PFSK-1 (cell line): ENCODE results near the gene ARHGEF26.

ENCODE experiments used
- FOXP2 ChIP-seq: optimal IDR thresholded peaks from 2 replicates; pipeline ENCODE3; 2011; ENCODE audit warnings: borderline replicate concordance, control low read depth, inconsistent platforms; ENCODE audit not compliant: insufficient read depth; ENCODE audit errors: extremely low read length, extremely low read depth
- POLR2AphosphoS5 ChIP-seq: IDR thresholded peaks from 2 replicates; pipeline ENCODE4 v1.6.1; 2012; ENCODE audit warnings: low read depth, mild to moderate bottlenecking, control low read depth, low read length, moderate library complexity
- SIN3A ChIP-seq: IDR thresholded peaks from 2 replicates; pipeline ENCODE4 v1.6.1; 2012; ENCODE audit warnings: mild to moderate bottlenecking, low read length, moderate library complexity, borderline replicate concordance; ENCODE audit not compliant: insufficient read depth
- TAF1 ChIP-seq: IDR thresholded peaks from 2 replicates; pipeline ENCODE4 v1.6.1; 2012; ENCODE audit warnings: low read length, control low read depth, borderline replicate concordance; ENCODE audit not compliant: insufficient read depth
- TF ChIP-seq, protein P1 (sequence below), 2 experiments: IDR thresholded peaks; 2 replicates each; pipeline versions ENCODE4 v1.6.1 to v1.8.0; 2011 to 2012; ENCODE audit warnings: low read depth in 2 of 2, low read length in 2 of 2, control low read depth in 1 of 2, inconsistent platforms in 1 of 2, mild to moderate bottlenecking in 1 of 2, moderate library complexity in 1 of 2; ENCODE audit not compliant: insufficient read depth in 1 of 2

ARHGEF26 gene

GRCh38 chr3:154182975-154183374 lies 61.8 kb downstream of the ARHGEF26 start:
- TF ChIP-seq TAF1 = no peak

- no peak for TF ChIP-seq SIN3A
- TF ChIP-seq POLR2AphosphoS5 = no peak
- TF ChIP-seq, protein P1, sequence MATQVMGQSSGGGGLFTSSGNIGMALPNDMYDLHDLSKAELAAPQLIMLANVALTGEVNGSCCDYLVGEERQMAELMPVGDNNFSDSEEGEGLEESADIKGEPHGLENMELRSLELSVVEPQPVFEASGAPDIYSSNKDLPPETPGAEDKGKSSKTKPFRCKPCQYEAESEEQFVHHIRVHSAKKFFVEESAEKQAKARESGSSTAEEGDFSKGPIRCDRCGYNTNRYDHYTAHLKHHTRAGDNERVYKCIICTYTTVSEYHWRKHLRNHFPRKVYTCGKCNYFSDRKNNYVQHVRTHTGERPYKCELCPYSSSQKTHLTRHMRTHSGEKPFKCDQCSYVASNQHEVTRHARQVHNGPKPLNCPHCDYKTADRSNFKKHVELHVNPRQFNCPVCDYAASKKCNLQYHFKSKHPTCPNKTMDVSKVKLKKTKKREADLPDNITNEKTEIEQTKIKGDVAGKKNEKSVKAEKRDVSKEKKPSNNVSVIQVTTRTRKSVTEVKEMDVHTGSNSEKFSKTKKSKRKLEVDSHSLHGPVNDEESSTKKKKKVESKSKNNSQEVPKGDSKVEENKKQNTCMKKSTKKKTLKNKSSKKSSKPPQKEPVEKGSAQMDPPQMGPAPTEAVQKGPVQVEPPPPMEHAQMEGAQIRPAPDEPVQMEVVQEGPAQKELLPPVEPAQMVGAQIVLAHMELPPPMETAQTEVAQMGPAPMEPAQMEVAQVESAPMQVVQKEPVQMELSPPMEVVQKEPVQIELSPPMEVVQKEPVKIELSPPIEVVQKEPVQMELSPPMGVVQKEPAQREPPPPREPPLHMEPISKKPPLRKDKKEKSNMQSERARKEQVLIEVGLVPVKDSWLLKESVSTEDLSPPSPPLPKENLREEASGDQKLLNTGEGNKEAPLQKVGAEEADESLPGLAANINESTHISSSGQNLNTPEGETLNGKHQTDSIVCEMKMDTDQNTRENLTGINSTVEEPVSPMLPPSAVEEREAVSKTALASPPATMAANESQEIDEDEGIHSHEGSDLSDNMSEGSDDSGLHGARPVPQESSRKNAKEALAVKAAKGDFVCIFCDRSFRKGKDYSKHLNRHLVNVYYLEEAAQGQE (IDR thresholded peaks at IDR 0.05; ENCODE audit: insufficient read depth in 1 of 2, low read depth in 2 of 2, low read length in 2 of 2) = no peak
- no peak for TF ChIP-seq FOXP2
- TF ChIP-seq TAF1 = no peak
Observed at GRCh38 chr3:154184582-154184981, 63.4 kb downstream of the ARHGEF26 start.

- TF ChIP-seq, protein P1 (IDR thresholded peaks at IDR 0.05; ENCODE audit: insufficient read depth in 1 of 2, low read depth in 2 of 2, low read length in 2 of 2) = no peak
- no peak for TF ChIP-seq POLR2AphosphoS5
- TF ChIP-seq TAF1 = no peak
- TF ChIP-seq FOXP2 = no peak
- no peak for TF ChIP-seq SIN3A
Observed at GRCh38 chr3:154188437-154188836, 67.2 kb downstream of the ARHGEF26 start.

GRCh38 chr3:154188846-154189245 lies 67.7 kb downstream of the ARHGEF26 start:
- TF ChIP-seq, protein P1 (IDR thresholded peaks at IDR 0.05; ENCODE audit: insufficient read depth in 1 of 2, low read depth in 2 of 2, low read length in 2 of 2) = no peak
- TF ChIP-seq SIN3A = no peak
- no peak for TF ChIP-seq POLR2AphosphoS5
- TF ChIP-seq TAF1 = no peak
- no peak for TF ChIP-seq FOXP2

DNA sequence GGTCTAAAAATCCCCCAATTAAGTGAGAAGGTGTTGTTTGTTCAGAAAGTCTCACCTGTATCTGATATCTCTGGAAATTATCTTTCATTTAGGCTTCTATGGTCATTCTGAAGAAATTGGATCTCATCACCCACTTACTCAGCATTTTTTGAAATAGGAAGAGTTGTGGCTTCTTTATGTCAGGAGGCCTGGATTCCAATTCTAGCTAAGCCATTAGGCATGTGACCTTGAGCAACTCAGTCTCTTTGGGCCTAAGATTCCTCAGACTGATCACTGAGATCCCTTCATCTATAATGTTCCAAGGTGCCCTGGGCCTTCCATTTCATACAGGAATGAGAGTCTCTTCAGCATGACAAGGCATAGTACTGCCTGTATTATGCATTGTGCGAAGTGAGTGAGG lies 70.3 kb downstream of the ARHGEF26 start:
- TF ChIP-seq, protein P1 (IDR thresholded peaks at IDR 0.05; ENCODE audit: insufficient read depth in 1 of 2, low read depth in 2 of 2, low read length in 2 of 2) = no peak
- TF ChIP-seq TAF1 (no peak), FOXP2 (no peak), POLR2AphosphoS5 (no peak), SIN3A (no peak)

DNA sequence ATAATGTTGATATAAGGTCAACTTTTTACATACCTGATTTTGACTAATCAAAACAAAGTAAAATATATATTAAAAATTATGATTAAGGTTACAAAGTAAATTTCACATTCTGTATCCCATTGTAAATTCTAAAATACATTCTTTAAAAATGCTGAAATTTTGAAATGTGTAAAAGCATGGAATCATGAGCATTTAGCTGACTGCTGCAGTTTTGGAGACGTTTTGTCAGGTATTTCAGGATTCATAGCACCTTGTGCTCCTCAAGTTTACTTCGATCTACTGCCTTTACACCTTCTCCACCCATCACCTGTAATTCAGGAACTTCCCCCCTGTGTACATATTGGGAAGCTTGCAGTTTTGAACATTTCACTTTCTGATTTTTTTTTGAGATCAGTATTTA lies 71.0 kb downstream of the ARHGEF26 start:
- TF ChIP-seq, protein P1 (IDR thresholded peaks at IDR 0.05; ENCODE audit: insufficient read depth in 1 of 2, low read depth in 2 of 2, low read length in 2 of 2) = no peak
- TF ChIP-seq TAF1 (no peak), SIN3A (no peak), FOXP2 (no peak), POLR2AphosphoS5 (no peak)
